HepG2 (cell line): ENCODE data around the gene CFAP54. TPM values are rescaled to one million over a fixed set of nuclear protein-coding genes. Genes with fewer than 3 reads are reported as not detected.

Experiments used
- ATAC-seq: fragments of 200-7000 bp; cut with Tn5 transposase; 3 replicates; pipeline ENCODE4 v1.9.1; 2020; ENCODE audit warnings: mild to moderate bottlenecking, moderate library complexity
- BruUV-seq: library from RNA; stranded (reverse); fragments of 400-500 nt; replicated peaks from 2 replicates; lab custom pipeline; 2021; lab: Mats Ljungman, UMichigan
- CTCF ChIA-PET: fragments of 300-600 bp; formaldehyde crosslinking; extraction: SDS; loops from one replicate; lab custom pipeline; 2021; ENCODE audit warnings: low total read pairs, inconsistent platforms, low intra/inter-chr PET ratio; lab: Yijun Ruan, JAX
- POLR2A ChIA-PET: fragments of 350-600 bp; sonication (Branson Sonifier 250); formaldehyde crosslinking; loops from one replicate; lab custom pipeline; 2020; ENCODE audit warnings: antibody characterized with exemption, inconsistent platforms; lab: Yijun Ruan, JAX
- DNase-seq: peaks from one replicate; pipeline ENCODE4 v3.0.0-alpha.2; 2015; ENCODE audit warnings: low spot score
- FAIRE-seq: peaks from 3 replicates; lab custom pipeline; 2011; peaks lifted over from hg19 to GRCh38; lab: Jason Lieb, UNC
- H2AFZ ChIP-seq: one replicate; pipeline ENCODE4 v1.6.1; 2011; ENCODE audit warnings: low read length, inconsistent platforms
- H3K27ac ChIP-seq: fragments of 300-600 bp; 3 replicates; pipeline ENCODE4 v1.8.0; 2011; ENCODE audit warnings: mixed run types, mild to moderate bottlenecking, mixed read lengths, low read length, inconsistent platforms; ENCODE audit not compliant: insufficient read depth; ENCODE audit errors: extremely low read length
- H3K27me3 ChIP-seq, 2 experiments: fragments of 200-600 bp in 1 of 2; 2 replicates in 1 of 2; 3 replicates in 1 of 2; pipeline versions ENCODE4 v1.6.0 to v1.8.0; 2011; ENCODE audit warnings: low read length in 2 of 2, mild to moderate bottlenecking in 2 of 2, moderate library complexity in 2 of 2, inconsistent platforms in 1 of 2; ENCODE audit not compliant: insufficient read depth in 2 of 2, control insufficient read depth in 1 of 2
- H3K36me3 ChIP-seq, 2 experiments: fragments of 200-600 bp in 1 of 2; replicated peaks in 1 of 2; 2 replicates in 1 of 2; 3 replicates in 1 of 2; pipeline versions ENCODE4 v1.5.1 to v1.8.0; 2011; ENCODE audit warnings: low read length in 2 of 2, inconsistent platforms in 1 of 2; ENCODE audit not compliant: insufficient read depth in 2 of 2, control insufficient read depth in 1 of 2
- H3K4me1 ChIP-seq: 2 replicates; pipeline ENCODE4 v1.5.1; 2012; ENCODE audit warnings: low read length, inconsistent platforms; ENCODE audit not compliant: insufficient read depth
- H3K4me2 ChIP-seq: 2 replicates; pipeline ENCODE4 v1.6.0; 2011; ENCODE audit warnings: low read depth, low read length, inconsistent platforms
- H3K4me3 ChIP-seq, 3 experiments: fragments of 200-600 bp in 1 of 3; sonication (generic), shearing (Covaris generic) in 1 of 3; replicated peaks in 1 of 3; 2 replicates each; pipeline ENCODE4 v1.5.1; 2011 to 2016; ENCODE audit warnings: low read length in 3 of 3, inconsistent platforms in 2 of 3, low read depth in 2 of 3, mild to moderate bottlenecking in 2 of 3, control low read depth in 1 of 3, mixed read lengths in 1 of 3; ENCODE audit not compliant: insufficient read depth in 1 of 3
- H3K79me2 ChIP-seq: one replicate; pipeline ENCODE4 v1.6.1; 2011; ENCODE audit warnings: low read length, inconsistent platforms; ENCODE audit not compliant: insufficient read depth
- H3K9ac ChIP-seq: 2 replicates; pipeline ENCODE4 v1.6.0; 2011; ENCODE audit warnings: mild to moderate bottlenecking, low read depth, low read length, inconsistent platforms; ENCODE audit not compliant: insufficient read depth
- H3K9me3 ChIP-seq: 2 replicates; pipeline ENCODE4 v1.5.1; 2012; ENCODE audit warnings: mild to moderate bottlenecking, low read length
- H4K20me1 ChIP-seq: 2 replicates; pipeline ENCODE4 v1.6.0; 2011; ENCODE audit warnings: inconsistent platforms, mild to moderate bottlenecking, low read length, moderate library complexity; ENCODE audit not compliant: insufficient read depth
- SKI ChIP-seq: fragments of 450-650 bp; IDR thresholded peaks from one replicate; pipeline ENCODE4 v1.6.1; 2018; ENCODE audit warnings: mild to moderate bottlenecking; ENCODE audit not compliant: partially characterized antibody
- ZC3H4 ChIP-seq: sonication (generic); formaldehyde crosslinking; IDR thresholded peaks from 2 replicates; pipeline ENCODE4 v1.4.0; 2020; ENCODE audit warnings: missing genetic modification reagents, borderline replicate concordance
- ZNF543 ChIP-seq: sonication (generic); formaldehyde crosslinking; IDR thresholded peaks from 2 replicates; pipeline ENCODE4 v1.4.0; 2020; ENCODE audit warnings: mild to moderate bottlenecking, missing genetic modification reagents
- ZNF572 ChIP-seq: sonication (generic); formaldehyde crosslinking; IDR thresholded peaks from 2 replicates; pipeline ENCODE4 v1.5.1; 2020; ENCODE audit warnings: mild to moderate bottlenecking, missing genetic modification reagents
- ZNF597 ChIP-seq: sonication (generic); formaldehyde crosslinking; IDR thresholded peaks from 2 replicates; pipeline ENCODE4 v1.5.0; 2020; ENCODE audit warnings: missing genetic modification reagents
- WGBS: methylation state at CpG from one replicate; pipeline ENCODE4 v1.1.6; 2017; ENCODE audit warnings: low lambda C conversion rate; 5-methylcytosine and 5-hydroxymethylcytosine counted together
- in situ Hi-C: cut with HindIII; loops from 2 replicates; pipeline ENCODE4 v1.10.0; 2017; ENCODE audit warnings: low pct_unique_long_range_greater_than_20kb; ENCODE audit not compliant: extremely low pct_ligation_motif_present
- intact Hi-C: fragments of 100-400 bp; cut with micrococcal nuclease; formaldehyde crosslinking; loops from one replicate; pipeline ENCODE4 v1.10.0; 2022; ENCODE audit not compliant: unreplicated experiment
- polyA plus RNA-seq, 8 experiments: library from polyadenylated mRNA; depleted of rRNA in 3 of 8; stranded (reverse) in 7 of 8; unstranded in 1 of 8; fragments of >200 nt; fragmentation: Illumina TruSeq in 4 of 8; extraction: Trizol in 4 of 8; gene quantifications; 2 replicates each; pipeline versions ENCODE4 v1.2.1 to v1.2.3, GENCODE V29; 2011 to 2016; ENCODE audit warnings: low read depth in 4 of 8, missing spikeins in 1 of 8, mixed read lengths in 1 of 8; ENCODE audit not compliant: insufficient read depth in 1 of 8
- total RNA-seq, 5 experiments: library from RNA; depleted of rRNA; stranded (reverse); fragments of >200 nt; fragmentation: Illumina TruSeq; extraction: Trizol; gene quantifications; 2 replicates each; pipeline ENCODE4 v1.2.3, GENCODE V29; 2016; ENCODE audit warnings: low read depth in 1 of 5
- TF ChIP-seq, protein P1 (sequence below): sonication (generic); formaldehyde crosslinking; IDR thresholded peaks from 2 replicates; pipeline ENCODE4 v1.5.1; 2020; ENCODE audit warnings: mild to moderate bottlenecking, missing genetic modification reagents
- TF ChIP-seq, protein P2 (sequence below): sonication (generic); formaldehyde crosslinking; IDR thresholded peaks from 2 replicates; pipeline ENCODE4 v1.5.0; 2020; ENCODE audit warnings: mild to moderate bottlenecking, missing genetic modification reagents

The CFAP54 gene
- total and polyA plus RNA-seq, 2 of the 13 experiments (the other 11 are each of a cell fraction or from before 2014, with no cell fraction given) = not detected

GRCh38 chr12:96749999-96750398 lies 260.6 kb downstream of the CFAP54 start (continued):
- TF ChIP-seq, protein P1, sequence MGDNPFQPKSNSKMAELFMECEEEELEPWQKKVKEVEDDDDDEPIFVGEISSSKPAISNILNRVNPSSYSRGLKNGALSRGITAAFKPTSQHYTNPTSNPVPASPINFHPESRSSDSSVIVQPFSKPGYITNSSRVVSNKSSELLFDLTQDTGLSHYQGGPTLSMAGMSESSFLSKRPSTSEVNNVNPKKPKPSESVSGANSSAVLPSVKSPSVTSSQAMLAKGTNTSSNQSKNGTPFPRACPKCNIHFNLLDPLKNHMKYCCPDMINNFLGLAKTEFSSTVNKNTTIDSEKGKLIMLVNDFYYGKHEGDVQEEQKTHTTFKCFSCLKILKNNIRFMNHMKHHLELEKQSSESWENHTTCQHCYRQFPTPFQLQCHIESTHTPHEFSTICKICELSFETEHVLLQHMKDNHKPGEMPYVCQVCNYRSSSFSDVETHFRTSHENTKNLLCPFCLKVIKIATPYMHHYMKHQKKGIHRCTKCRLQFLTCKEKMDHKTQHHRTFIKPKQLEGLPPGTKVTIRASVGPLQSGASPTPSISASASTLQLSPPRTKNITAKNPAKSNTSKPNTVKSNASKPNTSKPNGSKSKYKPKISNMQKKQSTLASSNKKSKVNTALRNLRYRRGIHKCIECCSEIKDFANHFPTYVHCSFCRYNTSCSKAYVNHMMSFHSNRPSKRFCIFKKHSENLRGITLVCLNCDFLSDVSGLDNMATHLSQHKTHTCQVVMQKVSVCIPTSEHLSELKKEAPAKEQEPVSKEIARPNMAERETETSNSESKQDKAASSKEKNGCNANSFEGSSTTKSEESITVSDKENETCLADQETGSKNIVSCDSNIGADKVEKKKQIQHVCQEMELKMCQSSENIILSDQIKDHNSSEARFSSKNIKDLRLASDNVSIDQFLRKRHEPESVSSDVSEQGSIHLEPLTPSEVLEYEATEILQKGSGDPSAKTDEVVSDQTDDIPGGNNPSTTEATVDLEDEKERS (CRISPR knock-in tag) = no peak
- TF ChIP-seq ZC3H4 (CRISPR knock-in tag) (no peak), SKI (no peak), ZNF543 (CRISPR knock-in tag) (no peak)

DNA sequence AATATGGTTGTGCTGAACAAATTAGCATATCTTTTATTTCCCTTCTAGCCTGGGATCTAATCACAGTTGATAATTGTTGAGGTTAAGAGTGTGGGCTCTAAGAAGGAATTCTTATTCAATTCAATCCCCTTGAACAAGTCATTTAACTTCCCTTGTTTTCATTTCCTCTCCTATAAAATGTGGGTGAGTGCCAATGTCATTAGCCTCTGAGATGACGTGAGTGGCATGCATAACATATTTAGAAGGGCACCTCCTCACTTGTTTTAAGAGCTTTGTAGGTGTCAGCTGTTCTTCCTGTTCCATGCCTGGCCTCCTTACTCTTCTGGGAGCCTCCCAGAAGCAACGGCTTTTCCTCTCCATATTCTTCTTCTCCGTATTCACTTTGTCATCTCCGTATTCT lies 262.2 kb downstream of the CFAP54 start:
- ATAC-seq (no peak), DNase-seq (no peak), FAIRE-seq (no peak)
- BruUV-seq = no TSS peak
- WGBS = 4% methylated on average over 4 of the region's 4 CpGs
- H3K4me2 ChIP-seq = no peak overlapping the region
- no peaks in the 10 kb centered on the region; a peak in 1 of 5 replicates for H3K27me3 ChIP-seq
- H3K4me3 ChIP-seq = no peak overlapping the region
- H2AFZ ChIP-seq = no peak overlapping the region
- TF ChIP-seq, protein P2, sequence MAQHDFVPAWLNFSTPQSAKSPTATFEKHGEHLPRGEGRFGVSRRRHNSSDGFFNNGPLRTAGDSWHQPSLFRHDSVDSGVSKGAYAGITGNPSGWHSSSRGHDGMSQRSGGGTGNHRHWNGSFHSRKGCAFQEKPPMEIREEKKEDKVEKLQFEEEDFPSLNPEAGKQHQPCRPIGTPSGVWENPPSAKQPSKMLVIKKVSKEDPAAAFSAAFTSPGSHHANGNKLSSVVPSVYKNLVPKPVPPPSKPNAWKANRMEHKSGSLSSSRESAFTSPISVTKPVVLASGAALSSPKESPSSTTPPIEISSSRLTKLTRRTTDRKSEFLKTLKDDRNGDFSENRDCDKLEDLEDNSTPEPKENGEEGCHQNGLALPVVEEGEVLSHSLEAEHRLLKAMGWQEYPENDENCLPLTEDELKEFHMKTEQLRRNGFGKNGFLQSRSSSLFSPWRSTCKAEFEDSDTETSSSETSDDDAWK (CRISPR knock-in tag) = no peak
- TF ChIP-seq ZNF597 (CRISPR knock-in tag) (no peak), ZNF572 (CRISPR knock-in tag) (no peak)
- ChIA-PET CTCF (no interaction called here), POLR2A (no interaction called here)
- H3K36me3 ChIP-seq = no peaks in the 10 kb centered on the region
- in situ Hi-C loops (no loop called here), intact Hi-C loops (no loop called here)
- H3K4me1 ChIP-seq = no peaks in the 10 kb centered on the region
- H3K9me3 ChIP-seq = no peaks in the 10 kb centered on the region
- no peaks in the 10 kb centered on the region for H3K79me2 ChIP-seq
- H4K20me1 ChIP-seq = no peaks in the 10 kb centered on the region
- H3K27ac ChIP-seq = no peak overlapping the region
- H3K9ac ChIP-seq = no peak overlapping the region
